Lower leg skin (tissue), 4 donors: ENCODE data around the gene SAMD4B. TPM values are rescaled to one million over a fixed set of nuclear protein-coding genes. Genes with fewer than 3 reads are reported as not detected.

Experiments
- DNase-seq, 2 donors: peaks; one replicate each; pipeline ENCODE4 v3.0.0-alpha.2; 2019; ENCODE audit warnings: low spot score in 2 of 2
- H3K4me3 ChIP-seq: fragments of 200-600 bp; sonication (generic); 2 replicates; pipeline ENCODE4 v1.5.1; 2017; ENCODE audit warnings: mild to moderate bottlenecking, low read depth; ENCODE audit not compliant: poor library complexity, severe bottlenecking
- POLR2A ChIP-seq, 2 donors: fragments of 450-650 bp; IDR thresholded peaks; one replicate each; pipeline ENCODE4 v1.6.1; 2016 to 2017; ENCODE audit warnings: antibody characterized with exemption in 2 of 2, mild to moderate bottlenecking in 1 of 2, moderate library complexity in 1 of 2
- WGBS, 2 donors: methylation state at CpG; one replicate each; pipeline ENCODE4 v1.1.5; 2018; 5-methylcytosine and 5-hydroxymethylcytosine counted together
- intact Hi-C: fragments of 100-400 bp; cut with DNase I; formaldehyde crosslinking; loops from one replicate; pipeline ENCODE4 v1.15.0; 2023; ENCODE audit warnings: low total_unique reads
- total RNA-seq, 4 donors: library from RNA; depleted of rRNA; stranded (reverse); fragments of >200 nt; gene quantifications; one replicate each; pipeline ENCODE4 v1.1.0, GENCODE V29; 2016
- TF ChIP-seq, protein P1 (sequence below), 3 donors: fragments of 450-650 bp; IDR thresholded peaks; one replicate each; pipeline ENCODE4 v1.5.1; 2016; ENCODE audit warnings: antibody characterized with exemption in 3 of 3, mild to moderate bottlenecking in 3 of 3, moderate library complexity in 2 of 3

SAMD4B gene
- total RNA-seq, 4 donors from 2014 or later, result 102 to 132 (median 118) TPM

- no peak for DNase-seq
- H3K4me3 ChIP-seq, result no peak overlapping the region
- intact Hi-C loops, result no loop called here
- no peak for TF ChIP-seq POLR2A (IDR thresholded peaks at IDR 0.05)
- TF ChIP-seq, protein P1, sequence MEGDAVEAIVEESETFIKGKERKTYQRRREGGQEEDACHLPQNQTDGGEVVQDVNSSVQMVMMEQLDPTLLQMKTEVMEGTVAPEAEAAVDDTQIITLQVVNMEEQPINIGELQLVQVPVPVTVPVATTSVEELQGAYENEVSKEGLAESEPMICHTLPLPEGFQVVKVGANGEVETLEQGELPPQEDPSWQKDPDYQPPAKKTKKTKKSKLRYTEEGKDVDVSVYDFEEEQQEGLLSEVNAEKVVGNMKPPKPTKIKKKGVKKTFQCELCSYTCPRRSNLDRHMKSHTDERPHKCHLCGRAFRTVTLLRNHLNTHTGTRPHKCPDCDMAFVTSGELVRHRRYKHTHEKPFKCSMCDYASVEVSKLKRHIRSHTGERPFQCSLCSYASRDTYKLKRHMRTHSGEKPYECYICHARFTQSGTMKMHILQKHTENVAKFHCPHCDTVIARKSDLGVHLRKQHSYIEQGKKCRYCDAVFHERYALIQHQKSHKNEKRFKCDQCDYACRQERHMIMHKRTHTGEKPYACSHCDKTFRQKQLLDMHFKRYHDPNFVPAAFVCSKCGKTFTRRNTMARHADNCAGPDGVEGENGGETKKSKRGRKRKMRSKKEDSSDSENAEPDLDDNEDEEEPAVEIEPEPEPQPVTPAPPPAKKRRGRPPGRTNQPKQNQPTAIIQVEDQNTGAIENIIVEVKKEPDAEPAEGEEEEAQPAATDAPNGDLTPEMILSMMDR (IDR thresholded peaks at IDR 0.05), result no peak
- WGBS, 2 donors, result 80 to 86% methylated on average over 5 to 9 of the region's 16 CpGs
Measured at GRCh38 chr19:39424934-39425333, 82.7 kb downstream of the SAMD4B start.

DNA sequence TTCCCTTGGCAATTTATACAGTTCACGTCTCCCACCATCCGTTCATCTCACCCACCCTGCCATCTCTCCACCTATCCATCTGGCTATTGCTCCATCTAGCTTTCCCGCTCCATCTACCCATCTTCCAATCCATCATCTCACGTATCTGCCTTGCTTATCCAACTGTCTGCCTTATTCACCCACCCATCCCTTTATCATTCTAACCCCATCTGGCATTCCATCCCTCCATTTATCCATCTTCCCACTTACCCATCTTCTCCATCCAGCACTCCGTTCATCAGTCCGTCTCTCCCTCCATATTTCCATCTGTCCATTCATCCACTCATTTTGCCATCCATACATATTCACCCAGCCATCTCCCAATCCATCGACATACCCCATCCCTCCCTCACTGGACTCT lies 83.5 kb downstream of the SAMD4B start:
- WGBS, 2 donors, result 83 to 88% methylated on average over 7 of the region's 7 CpGs
- no peak overlapping the region for H3K4me3 ChIP-seq
- TF ChIP-seq POLR2A (IDR thresholded peaks at IDR 0.05), result no peak
- TF ChIP-seq, protein P1 (IDR thresholded peaks at IDR 0.05), result no peak
- DNase-seq, result no peak
- intact Hi-C loops, result no loop called here

DNA sequence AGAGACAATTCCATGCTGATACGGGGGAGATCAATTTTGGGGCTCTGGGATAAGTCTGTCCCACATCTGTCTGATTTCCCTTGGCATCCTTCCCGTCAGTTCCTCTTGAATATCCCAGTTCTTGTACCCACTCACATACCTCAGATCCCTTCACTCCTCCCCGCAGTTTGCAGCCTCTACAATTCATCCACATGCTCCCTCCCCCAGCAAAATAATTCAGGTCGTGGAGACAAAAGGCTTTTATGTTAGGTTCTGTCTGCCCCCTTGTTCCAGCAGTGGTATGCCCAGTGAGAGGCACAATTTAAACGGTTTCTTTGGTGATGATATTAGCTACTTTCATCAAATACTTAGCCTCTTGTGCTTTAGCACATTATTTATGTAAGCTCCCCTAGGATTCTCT lies 83.9 kb downstream of the SAMD4B start:
- TF ChIP-seq POLR2A (IDR thresholded peaks at IDR 0.05), result no peak
- TF ChIP-seq, protein P1 (IDR thresholded peaks at IDR 0.05), result no peak
- H3K4me3 ChIP-seq, result no peak overlapping the region
- no peak for DNase-seq
- WGBS, 2 donors, result 58 to 62% methylated on average over 5 of the region's 5 CpGs
- intact Hi-C loops, result no loop called here

- no peak for DNase-seq
- intact Hi-C loops, result no loop called here
- H3K4me3 ChIP-seq, result no peak overlapping the region
- 91% methylated on average over 11 of the region's 11 CpGs for WGBS, 2 donors
- TF ChIP-seq, protein P1 (IDR thresholded peaks at IDR 0.05), result no peak
- no peak for TF ChIP-seq POLR2A (IDR thresholded peaks at IDR 0.05)
Measured at GRCh38 chr19:39427707-39428106, 85.5 kb downstream of the SAMD4B start.

- no peak for DNase-seq
Measured at GRCh38 chr19:39428283-39429112, 86.3 kb downstream of the SAMD4B start.

More at GRCh38 chr19:39428283-39429112, 86.3 kb downstream of the SAMD4B start:
- 20 to 46% methylated on average over 18 to 23 of the region's 23 CpGs for WGBS, 2 donors
- intact Hi-C loops, result no loop called here
- no peak overlapping the region for H3K4me3 ChIP-seq
- TF ChIP-seq POLR2A (IDR thresholded peaks at IDR 0.05), result no peak
- TF ChIP-seq, protein P1 (IDR thresholded peaks at IDR 0.05), result no peak
